ENCODE data around the gene MYDGF.

DNA sequence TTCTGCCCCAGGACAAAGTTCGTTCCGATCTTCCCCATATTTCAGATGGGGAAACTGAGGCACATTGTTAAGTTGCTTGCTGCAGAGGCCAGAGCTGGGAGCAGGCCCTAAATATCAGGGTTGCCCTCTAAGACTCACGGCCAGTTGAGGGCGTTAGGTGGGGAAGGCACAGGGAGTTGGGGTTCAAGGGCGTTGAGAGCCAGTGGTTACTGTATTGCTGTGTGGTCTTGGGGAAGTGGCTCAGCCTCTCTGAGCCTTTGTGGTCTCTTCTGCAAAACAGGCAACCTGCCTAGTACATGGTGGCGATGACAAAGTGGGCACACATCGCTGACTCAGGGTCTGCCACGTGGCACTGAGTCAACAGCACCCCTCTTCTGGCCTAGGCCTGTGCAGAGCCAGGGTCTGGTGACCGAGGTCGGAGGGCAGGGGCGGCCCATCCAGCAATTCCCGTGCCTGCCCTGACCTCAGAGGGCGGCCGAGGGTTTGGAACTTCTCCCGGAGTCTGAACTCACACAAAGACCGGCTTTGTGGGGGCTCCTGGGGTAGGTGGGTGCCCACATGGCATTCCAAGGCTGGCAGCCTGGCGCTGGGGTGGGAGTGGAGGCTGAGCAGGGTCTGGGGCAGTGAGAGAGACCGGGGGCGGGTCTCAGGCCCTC lies 20.6 kb downstream of the MYDGF start:
- TF ChIP-seq, protein P1, sequence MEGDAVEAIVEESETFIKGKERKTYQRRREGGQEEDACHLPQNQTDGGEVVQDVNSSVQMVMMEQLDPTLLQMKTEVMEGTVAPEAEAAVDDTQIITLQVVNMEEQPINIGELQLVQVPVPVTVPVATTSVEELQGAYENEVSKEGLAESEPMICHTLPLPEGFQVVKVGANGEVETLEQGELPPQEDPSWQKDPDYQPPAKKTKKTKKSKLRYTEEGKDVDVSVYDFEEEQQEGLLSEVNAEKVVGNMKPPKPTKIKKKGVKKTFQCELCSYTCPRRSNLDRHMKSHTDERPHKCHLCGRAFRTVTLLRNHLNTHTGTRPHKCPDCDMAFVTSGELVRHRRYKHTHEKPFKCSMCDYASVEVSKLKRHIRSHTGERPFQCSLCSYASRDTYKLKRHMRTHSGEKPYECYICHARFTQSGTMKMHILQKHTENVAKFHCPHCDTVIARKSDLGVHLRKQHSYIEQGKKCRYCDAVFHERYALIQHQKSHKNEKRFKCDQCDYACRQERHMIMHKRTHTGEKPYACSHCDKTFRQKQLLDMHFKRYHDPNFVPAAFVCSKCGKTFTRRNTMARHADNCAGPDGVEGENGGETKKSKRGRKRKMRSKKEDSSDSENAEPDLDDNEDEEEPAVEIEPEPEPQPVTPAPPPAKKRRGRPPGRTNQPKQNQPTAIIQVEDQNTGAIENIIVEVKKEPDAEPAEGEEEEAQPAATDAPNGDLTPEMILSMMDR (IDR thresholded peaks at IDR 0.05), result no peak
- TF ChIP-seq POLR2A (IDR thresholded peaks at IDR 0.05), result no peak
